Nephron (organoid): ENCODE results near the gene UBASH3B.

Source experiments
- H3K27ac Mint-ChIP-seq, 3 experiments: 2 replicates each; pipeline ENCODE4 v1.8.0; 2020; ENCODE audit warnings: mixed read lengths in 3 of 3, mild to moderate bottlenecking in 2 of 3, moderate library complexity in 1 of 3
- H3K27me3 Mint-ChIP-seq: 2 replicates; pipeline ENCODE4 v1.8.0; 2021; ENCODE audit warnings: low read depth, mild to moderate bottlenecking, moderate library complexity, mixed read lengths
- H3K36me3 Mint-ChIP-seq: 2 replicates; pipeline ENCODE4 v1.8.0; 2020; ENCODE audit warnings: low read depth, mixed read lengths
- H3K4me1 Mint-ChIP-seq: 2 replicates; pipeline ENCODE4 v1.8.0; 2020; ENCODE audit warnings: mixed read lengths
- H3K4me3 Mint-ChIP-seq, 3 experiments: 2 replicates each; pipeline ENCODE4 v1.8.0; 2020; ENCODE audit warnings: mild to moderate bottlenecking in 3 of 3, mixed read lengths in 3 of 3, moderate library complexity in 2 of 3
- H3K9me3 Mint-ChIP-seq: 2 replicates; pipeline ENCODE4 v1.8.0; 2020; ENCODE audit warnings: mixed read lengths
- CTCF ChIP-seq, 3 experiments: fragments of 200-600 bp; sonication (generic); IDR thresholded peaks; one replicate each; pipeline ENCODE4 v1.5.0; 2021; ENCODE audit warnings: antibody characterized with exemption in 3 of 3; ENCODE audit not compliant: unreplicated experiment in 3 of 3

Gene UBASH3B

GRCh38 chr11:122749005-122749687 is 93.6 kb downstream of the UBASH3B start:
- H3K36me3 Mint-ChIP-seq, result no peaks in the 10 kb centered on the region
- no peaks in the 10 kb centered on the region for H3K9me3 Mint-ChIP-seq
- peaks cover 40% of the 10 kb centered on the region for H3K4me1 Mint-ChIP-seq
- H3K27ac Mint-ChIP-seq, result peak overlapping the region in 2 of 3 experiments; percentile 31 to 64
- no peak for TF ChIP-seq CTCF (IDR thresholded peaks at IDR 0.05; ENCODE audit: unreplicated experiment in 3 of 3)
- H3K27me3 Mint-ChIP-seq, result peaks cover 17% of the 10 kb centered on the region
- H3K4me3 Mint-ChIP-seq, result no peak overlapping the region

- Mint-ChIP-seq H3K9me3 (no peaks in the 10 kb centered on the region), H3K4me1 (peaks cover 47% of the 10 kb centered on the region), H3K27me3 (peaks cover 21% of the 10 kb centered on the region), H3K27ac (no peak overlapping the region), H3K36me3 (no peaks in the 10 kb centered on the region), H3K4me3 (no peak overlapping the region)
- no peak for TF ChIP-seq CTCF (IDR thresholded peaks at IDR 0.05; ENCODE audit: unreplicated experiment in 3 of 3)
Measured at GRCh38 chr11:122750049-122750448, 94.5 kb downstream of the UBASH3B start.

GRCh38 chr11:122751292-122752070 is 96.0 kb downstream of the UBASH3B start:
- Mint-ChIP-seq H3K27me3 (peaks cover 18% of the 10 kb centered on the region), H3K27ac (no peak overlapping the region), H3K4me3 (no peak overlapping the region), H3K36me3 (no peaks in the 10 kb centered on the region), H3K9me3 (no peaks in the 10 kb centered on the region), H3K4me1 (peaks cover 47% of the 10 kb centered on the region)
- no peak for TF ChIP-seq CTCF (IDR thresholded peaks at IDR 0.05; ENCODE audit: unreplicated experiment in 3 of 3)

GRCh38 chr11:122754028-122754427 is 98.5 kb downstream of the UBASH3B start:
- Mint-ChIP-seq H3K4me1 (peaks cover 39% of the 10 kb centered on the region), H3K4me3 (no peak overlapping the region), H3K27ac (no peak overlapping the region), H3K9me3 (no peaks in the 10 kb centered on the region), H3K36me3 (no peaks in the 10 kb centered on the region), H3K27me3 (peaks cover 15% of the 10 kb centered on the region)
- TF ChIP-seq CTCF (IDR thresholded peaks at IDR 0.05; ENCODE audit: unreplicated experiment in 3 of 3), result no peak

GRCh38 chr11:122754553-122755322 is 99.2 kb downstream of the UBASH3B start:
- Mint-ChIP-seq H3K27me3 (peaks cover 18% of the 10 kb centered on the region), H3K4me3 (no peak overlapping the region), H3K4me1 (peaks cover 39% of the 10 kb centered on the region), H3K27ac (peak overlapping the region in 1 of 3 experiments; percentile 60), H3K36me3 (no peaks in the 10 kb centered on the region), H3K9me3 (no peaks in the 10 kb centered on the region)
- TF ChIP-seq CTCF (IDR thresholded peaks at IDR 0.05; ENCODE audit: unreplicated experiment in 3 of 3), result peak in 2 of 3 experiments; percentile 40 to 41
